ENCODE data around the gene GPATCH3.

GRCh38 chr1:26921126-26921539 lies 20.9 kb upstream of the GPATCH3 start:
- no peak for TF ChIP-seq CTCF (IDR thresholded peaks at IDR 0.05)
- no peak for TF ChIP-seq POLR2A (IDR thresholded peaks at IDR 0.05)

Data from lower leg skin (tissue), 3 donors.